ENCODE data around the gene ST7. TPM values are rescaled to one million over a fixed set of nuclear protein-coding genes. Genes with fewer than 3 reads are reported as not detected.
"Not testable (repeated sequence)": the region's sequence is repeated elsewhere in the genome, so short reads cannot be mapped to it uniquely, and the experiment has no call there.

ST7 gene
- total RNA-seq, 2 experiments from 2014 or later, result 5.2 to 7.0 TPM

DNA sequence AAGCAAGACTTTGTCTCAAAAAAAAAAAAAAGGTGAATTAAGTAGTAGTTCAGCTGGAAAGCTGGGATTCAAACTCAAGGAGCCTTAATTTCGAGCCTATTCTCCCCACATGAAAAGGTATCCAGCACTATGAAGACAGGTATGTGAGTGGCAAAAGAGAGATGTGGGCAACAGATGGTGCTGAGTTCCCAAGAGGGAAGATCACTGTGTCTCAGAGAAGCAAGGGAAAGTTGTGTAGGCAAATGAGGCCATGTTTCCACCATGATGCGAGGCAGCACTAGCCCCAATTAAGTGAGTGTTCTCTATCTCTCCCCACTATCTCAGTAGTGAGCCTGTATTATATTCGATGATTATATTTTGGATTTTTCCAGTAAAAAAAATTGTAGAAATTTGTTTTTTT is 19.8 kb upstream of the ST7 start:
- H3K36me3 Mint-ChIP-seq (ENCODE audit: low read depth), result no peaks in the 10 kb centered on the region
- CTCF ChIA-PET, result no interaction called here
- no peak for DNase-seq
- H3K27me3 Mint-ChIP-seq, result peaks cover 33% of the 10 kb centered on the region
- peaks cover 2% of the 10 kb centered on the region for H3K4me1 Mint-ChIP-seq
- no peak overlapping the region for H3K27ac Mint-ChIP-seq
- POLR2A ChIA-PET, result no interaction called here
- H3K4me3 Mint-ChIP-seq, result no peak overlapping the region
- H3K9me3 Mint-ChIP-seq, result no peaks in the 10 kb centered on the region

DNA sequence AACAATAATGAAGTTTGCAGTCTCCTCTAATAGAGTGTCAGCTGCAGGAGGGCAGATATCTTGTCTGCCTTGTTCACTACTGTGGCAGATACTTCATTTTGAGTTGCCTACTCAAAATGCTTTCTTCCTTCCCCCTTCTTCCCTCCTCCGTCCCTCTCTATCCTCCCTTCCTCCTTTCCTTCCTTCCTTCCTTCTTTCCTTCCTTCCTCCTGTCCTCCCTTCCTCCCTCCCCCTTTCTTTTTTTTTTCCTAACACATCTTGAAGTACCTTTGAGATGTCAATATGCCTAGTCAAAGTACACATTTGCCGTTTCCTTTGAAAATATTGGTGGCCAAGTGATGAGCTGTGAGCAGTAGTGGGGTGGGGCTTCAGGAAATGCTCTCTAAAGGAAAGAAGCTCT is 18.7 kb upstream of the ST7 start:
- H3K36me3 Mint-ChIP-seq (ENCODE audit: low read depth), result no peaks in the 10 kb centered on the region
- no peaks in the 10 kb centered on the region for H3K9me3 Mint-ChIP-seq
- CTCF ChIA-PET, result interaction anchor here (0.7 to 1.0 kb wide), 2 partner anchors 11 to 191 kb away, joined by 3 read pairs; no protein-coding TSS in a partner anchor
- peaks cover 2% of the 10 kb centered on the region for H3K4me1 Mint-ChIP-seq
- no peak overlapping the region for H3K27ac Mint-ChIP-seq
- no peak overlapping the region for H3K4me3 Mint-ChIP-seq
- DNase-seq, result no peak
- POLR2A ChIA-PET, result no interaction called here
- H3K27me3 Mint-ChIP-seq, result peaks cover 27% of the 10 kb centered on the region

DNA sequence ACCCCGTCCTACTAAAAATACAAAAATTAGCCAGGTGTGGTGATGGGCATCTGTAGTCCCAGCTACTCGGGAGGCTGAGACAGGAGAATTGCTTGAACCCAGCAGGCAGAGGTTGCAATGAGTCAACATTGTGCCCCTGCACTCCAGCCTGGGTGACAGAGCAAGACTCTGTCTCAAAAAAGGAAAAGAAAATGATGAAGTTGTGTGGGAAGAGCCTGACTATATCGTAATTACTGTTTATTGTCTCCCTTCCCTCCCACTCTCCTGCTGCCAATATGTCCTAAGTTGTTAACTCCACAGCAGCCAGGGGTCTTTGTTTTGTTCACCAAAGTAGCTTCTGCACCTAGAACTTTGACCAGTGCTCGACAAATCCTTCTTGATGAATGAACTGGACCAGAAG is 16.5 kb upstream of the ST7 start:
- H3K4me3 Mint-ChIP-seq, result not testable (repeated sequence)

DNA sequence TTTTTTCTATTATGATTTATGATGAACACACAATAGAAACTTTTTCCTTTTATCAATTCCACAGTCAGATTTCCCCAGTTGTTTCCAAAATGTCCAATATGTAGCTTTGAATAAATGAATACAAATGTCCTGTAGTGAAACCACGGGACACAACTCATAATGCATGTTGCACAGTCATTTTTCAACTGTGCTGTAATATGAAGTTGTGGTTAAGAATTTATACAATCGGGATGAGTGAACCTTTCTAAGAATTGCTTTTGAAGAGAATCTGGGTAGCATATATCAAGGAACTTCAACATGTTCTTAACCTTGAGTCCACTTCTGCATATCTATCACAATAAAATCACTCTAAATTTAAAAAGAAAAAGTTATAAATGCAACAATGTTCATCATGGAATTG is 14.6 kb upstream of the ST7 start:
- H3K9me3 Mint-ChIP-seq, result no peaks in the 10 kb centered on the region
- peaks cover 23% of the 10 kb centered on the region for H3K27me3 Mint-ChIP-seq
- H3K4me3 Mint-ChIP-seq, result no peak overlapping the region
- H3K27ac Mint-ChIP-seq, result no peak overlapping the region
- DNase-seq, result no peak
- ChIA-PET POLR2A (no interaction called here), CTCF (no interaction called here)
- H3K36me3 Mint-ChIP-seq (ENCODE audit: low read depth), result no peaks in the 10 kb centered on the region
- no peaks in the 10 kb centered on the region for H3K4me1 Mint-ChIP-seq

More for the DNA sequence above, 16.5 kb upstream of the ST7 start:
- H3K27ac Mint-ChIP-seq; H3K4me1 Mint-ChIP-seq; H3K9me3 Mint-ChIP-seq; DNase-seq; H3K36me3 Mint-ChIP-seq (ENCODE audit: low read depth); CTCF ChIA-PET; POLR2A ChIA-PET: not testable (repeated sequence)
- H3K27me3 Mint-ChIP-seq, result peaks cover 22% of the 10 kb centered on the region

DNA sequence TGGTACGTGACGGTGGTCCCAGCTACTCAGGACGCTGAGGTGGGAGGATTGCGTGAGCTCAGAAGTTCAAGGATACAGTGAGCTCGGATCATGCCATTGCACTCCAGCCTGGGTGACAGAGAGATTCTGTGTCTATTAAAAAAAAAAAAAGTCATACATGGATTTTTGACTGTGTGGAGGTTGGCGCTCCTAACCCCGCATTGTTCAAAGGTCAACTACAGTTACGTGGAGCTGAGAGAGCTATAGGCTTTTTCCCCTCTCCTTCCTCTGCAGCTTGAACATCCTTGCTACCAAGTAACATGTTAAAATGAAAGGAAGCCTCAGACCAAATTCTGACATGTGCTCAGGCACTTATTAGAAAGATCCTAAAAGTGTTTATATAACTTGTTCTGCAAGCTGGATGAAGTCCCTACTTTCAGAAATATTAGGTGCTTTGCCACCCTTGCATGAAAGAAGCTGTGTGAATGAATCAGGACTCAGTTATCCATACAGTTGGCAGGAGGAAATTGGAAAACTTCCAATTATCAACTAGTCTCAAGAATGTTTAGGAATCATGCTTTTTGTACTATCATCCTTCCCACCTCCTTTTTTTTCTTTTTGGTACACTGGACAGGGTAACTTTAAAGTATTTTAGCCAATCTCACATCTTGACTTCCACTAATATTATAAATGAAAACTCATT is 12.5 kb upstream of the ST7 start:
- H3K9me3 Mint-ChIP-seq, result no peaks in the 10 kb centered on the region
- no peaks in the 10 kb centered on the region for H3K36me3 Mint-ChIP-seq (ENCODE audit: low read depth)
- POLR2A ChIA-PET, result no interaction called here
- no peak for DNase-seq
- peaks cover 12% of the 10 kb centered on the region for H3K27me3 Mint-ChIP-seq
- H3K4me1 Mint-ChIP-seq, result no peaks in the 10 kb centered on the region
- H3K4me3 Mint-ChIP-seq, result no peak overlapping the region
- CTCF ChIA-PET, result interaction anchor here (0.7 kb wide), 1 partner anchor 10 kb away, joined by 3 read pairs; no protein-coding TSS in a partner anchor
- H3K27ac Mint-ChIP-seq, result no peak overlapping the region

DNA sequence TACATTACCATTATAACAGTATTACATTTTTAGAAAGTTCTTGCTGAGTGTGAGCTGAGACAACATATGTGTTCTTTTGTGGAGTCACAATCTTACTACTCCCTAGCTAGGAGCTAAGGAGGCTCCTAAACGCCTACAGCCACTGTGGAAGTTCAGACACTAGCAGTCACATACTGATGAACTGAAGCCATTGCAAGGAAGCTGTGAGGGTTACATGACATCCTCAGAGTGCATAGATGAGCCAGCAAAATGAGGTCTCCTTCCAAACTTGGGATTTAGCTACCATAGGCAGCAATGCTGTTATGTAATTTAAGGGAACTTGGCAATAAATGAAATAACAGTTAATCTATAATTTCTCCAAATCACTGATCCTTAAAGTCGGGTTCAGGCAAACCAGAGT is 10.8 kb upstream of the ST7 start:
- no peak overlapping the region for H3K27ac Mint-ChIP-seq
- H3K9me3 Mint-ChIP-seq, result no peaks in the 10 kb centered on the region
- ChIA-PET POLR2A (no interaction called here), CTCF (no interaction called here)
- DNase-seq, result no peak
- no peaks in the 10 kb centered on the region for H3K36me3 Mint-ChIP-seq (ENCODE audit: low read depth)
- H3K4me3 Mint-ChIP-seq, result no peak overlapping the region
- no peaks in the 10 kb centered on the region for H3K4me1 Mint-ChIP-seq
- peaks cover 8% of the 10 kb centered on the region for H3K27me3 Mint-ChIP-seq

DNA sequence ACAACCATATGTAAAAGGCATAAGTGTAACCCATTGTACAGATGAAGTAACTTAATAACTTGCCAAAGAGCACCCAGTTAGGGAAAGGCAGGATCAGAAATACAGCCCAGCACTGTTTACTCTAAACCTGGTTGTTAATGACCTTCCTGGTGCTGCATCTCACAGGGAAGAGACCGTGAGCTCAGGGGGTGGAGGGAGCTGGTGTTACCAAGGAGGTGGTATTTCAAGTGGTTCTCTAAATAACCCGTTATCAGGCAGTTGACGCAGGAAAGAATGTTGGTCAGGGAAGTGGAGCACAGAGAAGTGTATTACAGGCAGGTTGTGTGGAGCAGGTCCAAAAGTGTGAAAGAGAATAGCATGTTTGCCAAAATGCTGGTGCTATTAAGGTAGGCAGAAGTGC is 4.4 kb upstream of the ST7 start:
- Mint-ChIP-seq H3K36me3 (ENCODE audit: low read depth) (no peaks in the 10 kb centered on the region), H3K27ac (no peak overlapping the region), H3K27me3 (peaks cover 9% of the 10 kb centered on the region), H3K4me3 (no peak overlapping the region), H3K9me3 (no peaks in the 10 kb centered on the region), H3K4me1 (peaks cover 8% of the 10 kb centered on the region)
- DNase-seq, result no peak
- POLR2A ChIA-PET, result no interaction called here
- CTCF ChIA-PET, result interaction anchor here (1.7 kb wide), 1 partner anchor 9 kb away, joined by 3 read pairs; no protein-coding TSS in a partner anchor

DNA sequence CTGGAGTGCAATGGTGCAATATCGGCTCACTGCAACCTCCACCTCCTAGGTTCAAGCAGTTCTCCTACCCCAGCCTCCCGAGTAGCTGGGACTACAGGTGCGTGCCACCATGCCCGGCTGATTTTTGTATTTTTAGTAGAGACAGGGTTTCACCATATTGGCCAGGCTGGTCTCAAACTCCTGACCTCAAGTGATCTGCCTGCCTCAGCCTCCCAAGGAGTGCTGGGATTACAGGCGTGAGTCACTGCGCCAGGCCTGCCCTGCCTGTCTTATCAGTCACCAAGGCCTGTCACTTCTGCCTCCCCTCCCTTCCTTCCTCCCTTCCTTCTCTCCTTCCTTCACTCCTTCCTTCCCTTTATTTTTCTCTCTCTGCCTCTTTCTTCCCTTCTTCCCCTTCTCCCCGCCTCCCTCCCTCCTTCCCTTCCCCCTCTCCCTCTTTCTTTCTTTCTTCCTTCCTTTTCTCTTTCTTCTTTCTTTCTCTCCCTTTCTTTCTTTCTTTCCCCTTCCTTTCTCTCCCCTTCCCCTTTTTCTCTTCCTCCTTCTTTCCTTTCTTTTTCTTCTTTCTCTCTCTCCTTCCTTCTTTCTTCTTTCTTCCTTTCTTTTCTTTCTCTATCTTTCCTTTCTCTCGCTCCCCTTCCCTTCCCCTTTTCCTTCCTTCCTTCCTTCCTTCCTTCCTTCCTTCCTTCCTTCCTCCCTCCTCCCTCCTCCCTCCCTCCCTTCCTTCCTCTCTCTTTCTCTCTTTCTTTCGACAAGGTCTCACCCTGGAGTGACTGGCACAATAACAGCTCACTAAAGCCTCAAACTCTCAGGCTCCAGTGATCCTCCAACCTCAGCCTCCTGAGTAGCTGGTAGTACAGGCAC is 3.1 kb upstream of the ST7 start:
- no peak overlapping the region for H3K27ac Mint-ChIP-seq
- H3K4me1 Mint-ChIP-seq, result peaks cover 19% of the 10 kb centered on the region
- DNase-seq, result no peak
- H3K27me3 Mint-ChIP-seq, result peaks cover 9% of the 10 kb centered on the region
- H3K36me3 Mint-ChIP-seq (ENCODE audit: low read depth), result peaks cover 3% of the 10 kb centered on the region
- H3K9me3 Mint-ChIP-seq, result no peaks in the 10 kb centered on the region
- no peak overlapping the region for H3K4me3 Mint-ChIP-seq
- CTCF ChIA-PET, result interaction anchor here (0.5 kb wide), 1 partner anchor 9 kb away, joined by 3 read pairs; no protein-coding TSS in a partner anchor
- POLR2A ChIA-PET, result no interaction called here

DNA sequence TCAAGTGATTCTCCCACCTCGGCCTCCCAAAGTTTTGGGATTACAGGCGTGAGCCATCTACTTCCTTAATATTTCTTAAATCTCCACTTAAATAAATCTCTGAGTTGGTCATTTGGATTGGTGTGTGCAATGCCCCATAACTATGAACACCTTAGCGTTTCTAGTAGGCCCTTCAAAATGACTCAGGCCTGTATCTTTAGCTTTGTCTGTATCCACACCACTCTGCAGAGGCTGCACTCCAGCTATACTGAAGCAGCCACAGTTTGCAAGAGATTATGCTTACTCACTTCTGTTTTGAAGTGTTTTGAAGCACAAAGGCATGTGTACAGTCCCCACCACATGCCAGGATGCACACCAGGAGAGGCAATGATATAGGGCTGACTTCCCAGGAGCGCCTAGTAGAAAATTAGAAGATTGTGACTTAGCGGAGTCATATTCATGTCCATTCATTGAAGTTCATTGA is 2.4 kb upstream of the ST7 start:
- Mint-ChIP-seq H3K36me3 (ENCODE audit: low read depth) (peaks cover 3% of the 10 kb centered on the region), H3K4me1 (peaks cover 23% of the 10 kb centered on the region), H3K4me3 (no peak overlapping the region), H3K27ac (no peak overlapping the region), H3K9me3 (no peaks in the 10 kb centered on the region), H3K27me3 (peaks cover 9% of the 10 kb centered on the region)
- no peak for DNase-seq
- ChIA-PET POLR2A (no interaction called here), CTCF (interaction anchor here (0.5 kb wide), 1 partner anchor 10 kb away, joined by 3 read pairs; no protein-coding TSS in a partner anchor)

DNA sequence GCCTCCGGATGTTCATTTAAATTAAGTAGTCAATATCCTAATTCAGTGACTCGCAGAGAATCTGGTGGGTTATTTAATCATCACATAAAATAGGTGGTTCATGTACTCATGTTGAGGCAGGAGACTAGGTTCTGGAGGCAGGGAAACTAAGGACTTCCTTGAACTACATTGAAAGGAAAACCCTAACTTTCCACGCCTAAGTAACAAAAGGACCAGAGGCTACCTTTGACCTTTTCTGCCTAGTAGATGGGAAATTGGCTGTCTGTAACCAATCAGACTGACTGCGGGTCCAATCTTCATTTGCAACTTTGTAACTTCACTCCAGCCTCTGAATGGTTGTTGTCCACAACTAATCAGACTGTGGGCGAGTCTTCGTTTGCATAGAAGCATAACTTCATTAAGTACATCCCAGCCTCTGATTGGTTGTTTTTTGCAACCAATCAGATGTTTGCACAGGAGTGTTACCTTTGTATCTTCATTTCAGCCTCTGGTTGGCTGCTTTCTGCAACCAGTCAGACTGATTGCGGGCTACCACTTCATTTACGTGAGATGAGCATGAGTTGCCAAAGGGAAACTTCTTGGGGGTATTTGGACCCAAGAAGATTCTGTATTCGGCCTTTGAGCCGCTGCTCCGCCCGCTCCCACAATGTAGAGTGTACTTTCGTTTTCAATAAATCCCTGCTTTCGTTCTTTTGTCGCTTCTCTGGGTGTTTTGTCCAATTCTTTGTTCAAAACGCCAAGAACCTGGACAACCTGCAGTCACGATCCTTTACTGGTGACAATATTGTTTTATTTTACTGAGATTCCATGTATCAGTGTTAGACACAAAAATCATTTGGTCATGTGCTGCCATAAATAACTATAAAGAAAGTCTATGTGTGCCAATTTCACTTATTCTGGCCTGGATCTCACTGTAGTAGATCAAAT is 1.7 kb upstream of the ST7 start:
- ChIA-PET CTCF (no interaction called here), POLR2A (no interaction called here)
- no peak overlapping the region for H3K4me3 Mint-ChIP-seq
- peaks cover 9% of the 10 kb centered on the region for H3K27me3 Mint-ChIP-seq
- peaks cover 23% of the 10 kb centered on the region for H3K4me1 Mint-ChIP-seq
- H3K27ac Mint-ChIP-seq, result no peak overlapping the region
- DNase-seq, result no peak
- no peaks in the 10 kb centered on the region for H3K9me3 Mint-ChIP-seq
- peaks cover 3% of the 10 kb centered on the region for H3K36me3 Mint-ChIP-seq (ENCODE audit: low read depth)

DNA sequence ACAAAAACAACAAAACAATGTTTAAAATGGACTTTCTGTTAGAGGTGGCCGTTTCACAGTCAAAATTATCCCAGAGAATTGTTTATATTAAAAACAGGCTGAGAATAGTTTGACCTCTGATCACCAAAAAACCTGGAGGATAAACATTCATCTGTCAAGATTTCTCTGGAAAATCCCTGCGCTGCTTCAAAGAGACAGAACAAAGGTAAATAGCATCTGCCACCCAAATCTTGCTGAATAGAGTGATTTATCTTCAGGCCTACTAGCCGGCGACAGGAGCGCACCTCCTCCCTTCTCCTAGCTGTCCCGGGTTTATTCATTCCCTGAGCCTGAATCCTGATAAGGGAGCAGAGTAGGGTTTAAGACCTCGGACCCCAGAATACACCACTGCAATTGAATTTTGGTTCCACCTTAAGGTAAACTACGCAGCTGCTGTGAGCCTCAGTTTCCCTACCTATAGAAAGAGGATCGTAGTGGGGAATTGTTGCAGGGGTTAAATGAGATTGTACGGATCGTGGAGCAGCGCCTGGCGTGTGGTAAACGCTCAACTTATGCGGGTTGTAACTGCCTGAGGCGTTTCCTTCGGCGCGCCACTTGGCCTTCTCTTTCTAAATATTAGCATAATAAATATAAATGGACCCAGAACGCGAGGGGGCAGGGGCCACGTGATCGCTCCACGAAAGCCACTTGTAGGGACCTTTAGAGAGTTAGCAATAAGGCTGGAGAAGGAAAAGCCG is 498 bp upstream of the ST7 start:
- POLR2A ChIA-PET, result no interaction called here
- DNase-seq, result no peak
- H3K9me3 Mint-ChIP-seq, result no peaks in the 10 kb centered on the region

More for the DNA sequence above, 498 bp upstream of the ST7 start:
- Mint-ChIP-seq H3K36me3 (ENCODE audit: low read depth) (peaks cover 3% of the 10 kb centered on the region), H3K27ac (peak overlapping the region; percentile 74), H3K4me1 (peaks cover 23% of the 10 kb centered on the region), H3K4me3 (peak overlapping the region; percentile 74), H3K27me3 (peaks cover 7% of the 10 kb centered on the region)
- CTCF ChIA-PET, result no interaction called here
